ENCODE results near the gene PLAC8L1.

Gene PLAC8L1

DNA sequence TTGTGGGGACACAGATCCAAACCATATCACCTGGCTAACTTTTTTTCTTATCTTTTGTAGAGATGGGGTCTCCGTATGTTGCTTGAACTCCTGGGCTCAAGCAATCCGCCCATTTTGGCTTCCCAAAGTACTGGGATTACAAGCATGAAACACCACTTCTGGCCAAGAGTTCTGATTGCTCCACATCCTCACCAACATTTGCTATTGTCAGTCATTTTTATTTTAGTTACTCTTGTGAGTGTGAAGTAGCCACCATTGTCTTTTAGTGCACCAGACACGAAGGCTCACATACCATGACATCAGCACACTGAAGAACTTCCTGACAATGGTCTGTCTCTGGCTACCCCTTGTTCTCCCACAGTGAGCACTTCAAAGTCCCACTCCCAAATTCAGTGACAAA is 17.3 kb downstream of the PLAC8L1 start:
- Mint-ChIP-seq H3K4me3 (no peak overlapping the region), H3K27ac (peak overlapping the region; percentile 68), H3K4me1 (no peaks in the 10 kb centered on the region), H3K9me3 (peaks cover 3% of the 10 kb centered on the region), H3K36me3 (ENCODE audit: low read depth) (no peaks in the 10 kb centered on the region), H3K27me3 (ENCODE audit: low read depth, poor library complexity) (no peaks in the 10 kb centered on the region)
- TF ChIP-seq, protein P1, sequence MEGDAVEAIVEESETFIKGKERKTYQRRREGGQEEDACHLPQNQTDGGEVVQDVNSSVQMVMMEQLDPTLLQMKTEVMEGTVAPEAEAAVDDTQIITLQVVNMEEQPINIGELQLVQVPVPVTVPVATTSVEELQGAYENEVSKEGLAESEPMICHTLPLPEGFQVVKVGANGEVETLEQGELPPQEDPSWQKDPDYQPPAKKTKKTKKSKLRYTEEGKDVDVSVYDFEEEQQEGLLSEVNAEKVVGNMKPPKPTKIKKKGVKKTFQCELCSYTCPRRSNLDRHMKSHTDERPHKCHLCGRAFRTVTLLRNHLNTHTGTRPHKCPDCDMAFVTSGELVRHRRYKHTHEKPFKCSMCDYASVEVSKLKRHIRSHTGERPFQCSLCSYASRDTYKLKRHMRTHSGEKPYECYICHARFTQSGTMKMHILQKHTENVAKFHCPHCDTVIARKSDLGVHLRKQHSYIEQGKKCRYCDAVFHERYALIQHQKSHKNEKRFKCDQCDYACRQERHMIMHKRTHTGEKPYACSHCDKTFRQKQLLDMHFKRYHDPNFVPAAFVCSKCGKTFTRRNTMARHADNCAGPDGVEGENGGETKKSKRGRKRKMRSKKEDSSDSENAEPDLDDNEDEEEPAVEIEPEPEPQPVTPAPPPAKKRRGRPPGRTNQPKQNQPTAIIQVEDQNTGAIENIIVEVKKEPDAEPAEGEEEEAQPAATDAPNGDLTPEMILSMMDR (IDR thresholded peaks at IDR 0.05) = no peak
- no peak for DNase-seq

DNA sequence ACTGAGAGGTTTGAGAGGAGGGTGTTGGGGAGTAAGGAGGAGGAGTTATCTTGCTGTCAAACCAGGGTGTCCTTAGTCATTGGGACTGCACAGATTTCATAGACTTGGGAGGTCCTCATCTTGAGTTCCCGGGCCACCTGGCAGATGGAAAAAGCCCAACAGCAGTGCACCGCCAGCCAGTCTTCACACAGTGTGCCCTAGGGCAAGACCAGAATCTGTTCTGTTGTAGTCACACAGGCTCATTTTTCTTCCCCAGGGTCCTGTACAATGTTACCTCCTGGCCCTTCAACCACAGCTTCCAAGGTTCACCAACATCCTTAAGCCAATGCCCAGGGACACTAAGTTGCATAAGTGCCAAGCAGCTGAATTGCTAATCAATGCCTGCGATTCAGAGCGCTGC is 21.0 kb downstream of the PLAC8L1 start:
- Mint-ChIP-seq H3K9me3 (peaks cover 3% of the 10 kb centered on the region), H3K27ac (no peak overlapping the region), H3K36me3 (ENCODE audit: low read depth) (no peaks in the 10 kb centered on the region), H3K4me3 (no peak overlapping the region), H3K27me3 (ENCODE audit: low read depth, poor library complexity) (peaks cover 3% of the 10 kb centered on the region), H3K4me1 (peaks cover 19% of the 10 kb centered on the region)
- no peak for DNase-seq
- TF ChIP-seq, protein P1 (IDR thresholded peaks at IDR 0.05) = no peak

DNA sequence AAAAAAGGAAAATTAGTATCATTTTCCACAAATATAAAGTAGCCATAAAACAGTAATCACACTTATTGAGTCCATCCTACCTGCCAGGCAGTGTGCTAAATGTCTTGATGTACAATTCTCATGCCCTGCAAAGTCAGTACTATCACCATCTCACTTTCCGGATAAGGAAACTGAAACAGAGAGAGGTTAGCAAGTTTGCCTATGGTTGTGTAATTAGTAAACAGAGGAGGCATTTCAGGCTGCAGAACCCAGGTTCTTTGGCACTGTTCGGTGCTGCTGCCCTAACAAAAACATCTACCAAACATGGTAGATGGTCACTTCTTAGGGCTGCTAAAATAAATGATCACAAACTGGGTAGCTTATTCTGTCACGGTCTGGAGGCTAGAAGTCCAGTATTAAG is 22.6 kb downstream of the PLAC8L1 start:
- no peak overlapping the region for H3K4me3 Mint-ChIP-seq
- H3K4me1 Mint-ChIP-seq = peaks cover 19% of the 10 kb centered on the region
- DNase-seq = no peak
- H3K27me3 Mint-ChIP-seq (ENCODE audit: low read depth, poor library complexity) = peaks cover 3% of the 10 kb centered on the region
- H3K9me3 Mint-ChIP-seq = peaks cover 3% of the 10 kb centered on the region
- TF ChIP-seq, protein P1 (IDR thresholded peaks at IDR 0.05) = no peak
- no peak overlapping the region for H3K27ac Mint-ChIP-seq
- H3K36me3 Mint-ChIP-seq (ENCODE audit: low read depth) = no peaks in the 10 kb centered on the region

DNA sequence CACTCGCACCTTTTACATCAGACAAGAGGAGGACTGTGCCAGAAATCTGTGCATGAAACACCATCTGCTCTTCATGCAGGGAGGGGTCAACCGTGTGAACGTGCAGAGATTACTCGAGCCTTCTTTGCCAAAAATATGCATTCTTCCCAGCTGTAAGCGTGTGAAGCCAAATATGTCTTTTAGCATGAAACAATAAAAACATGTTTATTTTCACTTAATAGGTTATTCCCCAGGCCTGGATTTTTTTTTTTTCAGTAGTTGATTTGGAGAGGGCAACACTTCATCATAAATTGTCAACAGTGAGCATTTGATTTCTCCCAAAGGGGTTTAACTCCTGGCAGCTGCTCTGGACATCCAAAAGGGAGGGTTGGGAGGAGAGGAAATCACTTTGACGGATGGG is 23.8 kb downstream of the PLAC8L1 start:
- H3K36me3 Mint-ChIP-seq (ENCODE audit: low read depth) = no peaks in the 10 kb centered on the region
- H3K27ac Mint-ChIP-seq = peak overlapping the region; percentile 92
- peaks cover 5% of the 10 kb centered on the region for H3K27me3 Mint-ChIP-seq (ENCODE audit: low read depth, poor library complexity)
- peaks cover 25% of the 10 kb centered on the region for H3K4me1 Mint-ChIP-seq
- DNase-seq = no peak
- peaks cover 3% of the 10 kb centered on the region for H3K9me3 Mint-ChIP-seq
- TF ChIP-seq, protein P1 (IDR thresholded peaks at IDR 0.05) = no peak
- no peak overlapping the region for H3K4me3 Mint-ChIP-seq

DNA sequence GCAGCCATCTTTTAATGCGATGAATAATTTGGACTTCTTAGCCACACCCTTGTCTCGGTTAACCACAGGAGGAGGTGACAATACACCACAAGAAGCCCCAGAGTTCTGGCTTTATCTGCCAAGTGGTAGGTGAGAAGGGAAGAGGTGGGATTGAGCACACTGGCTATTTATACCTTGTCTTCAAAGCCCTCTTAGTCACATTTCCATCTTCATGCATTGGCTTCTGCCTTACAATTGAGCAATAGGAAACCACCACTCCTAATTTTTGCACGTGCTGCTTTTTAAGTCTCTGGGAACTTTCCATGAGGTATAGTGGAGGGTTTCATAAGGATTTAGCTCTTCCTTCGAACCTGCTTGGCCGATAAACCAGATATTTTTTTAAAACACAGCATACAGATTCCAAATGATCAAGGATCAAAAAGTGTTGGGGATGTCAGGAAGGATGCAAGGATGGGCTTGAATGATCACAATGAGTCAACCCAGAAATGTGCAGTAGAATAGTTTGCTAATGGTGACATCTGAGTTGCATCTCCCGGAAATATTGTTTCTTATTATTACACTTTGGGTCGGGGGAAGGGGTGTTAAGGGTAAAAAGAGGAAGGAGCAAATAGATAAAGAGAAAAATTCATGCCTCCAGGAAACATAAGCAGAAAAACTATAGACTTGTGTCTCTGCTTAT is 25.5 kb downstream of the PLAC8L1 start:
- Mint-ChIP-seq H3K4me3 (no peak overlapping the region), H3K9me3 (no peaks in the 10 kb centered on the region), H3K27me3 (ENCODE audit: low read depth, poor library complexity) (peaks cover 8% of the 10 kb centered on the region), H3K27ac (no peak overlapping the region), H3K36me3 (ENCODE audit: low read depth) (no peaks in the 10 kb centered on the region), H3K4me1 (peaks cover 35% of the 10 kb centered on the region)
- TF ChIP-seq, protein P1 (IDR thresholded peaks at IDR 0.05) = no peak
- DNase-seq = no peak

DNA sequence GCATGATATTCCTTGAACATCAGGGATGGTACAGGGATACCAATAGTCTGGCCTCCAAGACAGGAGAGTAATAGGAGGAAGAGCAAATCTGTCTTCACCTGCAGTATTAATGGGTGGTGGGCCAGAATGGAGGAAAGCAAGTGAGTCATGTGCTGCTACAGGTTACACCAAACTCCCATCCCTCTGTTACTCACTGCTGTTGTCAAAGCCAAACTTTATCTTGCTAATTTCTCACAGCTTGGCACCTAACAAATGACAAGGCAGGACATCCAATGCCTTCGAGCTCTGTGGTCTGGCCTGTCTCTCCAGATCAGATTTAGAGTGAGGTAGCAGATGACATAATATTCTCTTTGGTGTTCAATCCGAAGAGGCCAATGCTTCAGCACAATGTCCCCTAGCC is 26.8 kb downstream of the PLAC8L1 start:
- Mint-ChIP-seq H3K4me1 (peaks cover 35% of the 10 kb centered on the region), H3K4me3 (no peak overlapping the region), H3K27ac (no peak overlapping the region), H3K36me3 (ENCODE audit: low read depth) (no peaks in the 10 kb centered on the region), H3K27me3 (ENCODE audit: low read depth, poor library complexity) (peaks cover 18% of the 10 kb centered on the region), H3K9me3 (no peaks in the 10 kb centered on the region)
- TF ChIP-seq, protein P1 (IDR thresholded peaks at IDR 0.05) = no peak
- DNase-seq = no peak

All from nephron progenitor cell (in vitro differentiated cells).